DMS53 (cell line): ENCODE measurements around the gene ANKS1B.
"Not testable (repeated sequence)": the region's sequence is repeated elsewhere in the genome, so short reads cannot be mapped to it uniquely, and the experiment has no call there.

Experiments used
- DNase-seq: peaks from one replicate; lab custom pipeline; 2025; lab: John Stamatoyannopoulos, UW

ANKS1B gene

GRCh38 chr12:99704458-99704857 lies 280.3 kb downstream of the ANKS1B start:
- no peak for DNase-seq

GRCh38 chr12:99704036-99704435 lies 280.7 kb downstream of the ANKS1B start:
- DNase-seq: no peak

GRCh38 chr12:99700032-99700431 lies 284.7 kb downstream of the ANKS1B start:
- DNase-seq: no peak

- DNase-seq: no peak
These were observed 289.7 kb downstream of the ANKS1B start for GRCh38 chr12:99695050-99695449.

- DNase-seq: no peak
These were observed 298.6 kb downstream of the ANKS1B start for GRCh38 chr12:99686142-99686541.

GRCh38 chr12:99680276-99680675 lies 304.5 kb downstream of the ANKS1B start:
- DNase-seq: no peak

- DNase-seq: no peak
These were observed 314.1 kb downstream of the ANKS1B start for GRCh38 chr12:99670635-99671034.

GRCh38 chr12:99658671-99659349 lies 325.9 kb downstream of the ANKS1B start:
- peak; percentile 73 for DNase-seq

GRCh38 chr12:99649551-99649950 lies 335.2 kb downstream of the ANKS1B start:
- no peak for DNase-seq

GRCh38 chr12:99648183-99648582 lies 336.6 kb downstream of the ANKS1B start:
- DNase-seq: no peak

- no peak for DNase-seq
These were observed 337.3 kb downstream of the ANKS1B start, which contains the start of gene GARIN6 for GRCh38 chr12:99647453-99647852. GARIN6 (plus strand) TSS chr12:99647753; CDS start chr12:99648175, 422 bp downstream.

GRCh38 chr12:99644629-99645028 lies 340.1 kb downstream of the ANKS1B start:
- no peak for DNase-seq

- no peak for DNase-seq
These were observed 357.3 kb downstream of the ANKS1B start for GRCh38 chr12:99627459-99627858.

- DNase-seq: not testable (repeated sequence)
These were observed 360.1 kb downstream of the ANKS1B start for GRCh38 chr12:99624591-99624990.

- no peak for DNase-seq
These were observed 364.6 kb downstream of the ANKS1B start for GRCh38 chr12:99620159-99620479.

GRCh38 chr12:99619389-99620158 lies 365.2 kb downstream of the ANKS1B start:
- DNase-seq: peak; percentile 82

GRCh38 chr12:99618657-99619056 lies 366.1 kb downstream of the ANKS1B start:
- no peak for DNase-seq

GRCh38 chr12:99611599-99611998 lies 373.1 kb downstream of the ANKS1B start:
- DNase-seq: no peak

GRCh38 chr12:99611117-99611516 lies 373.6 kb downstream of the ANKS1B start:
- DNase-seq: no peak

GRCh38 chr12:99609455-99610181 lies 375.1 kb downstream of the ANKS1B start:
- DNase-seq: no peak

GRCh38 chr12:99600388-99600787 lies 384.3 kb downstream of the ANKS1B start:
- no peak for DNase-seq

- DNase-seq: no peak
These were observed 386.0 kb downstream of the ANKS1B start for GRCh38 chr12:99598785-99599184.

- DNase-seq: no peak
These were observed 388.0 kb downstream of the ANKS1B start for GRCh38 chr12:99596762-99597161.
